ENCODE measurements around the gene TJAP1.

The TJAP1 gene

GRCh38 chr6:43477235-43478007, at the start of gene TJAP1:
Gene TJAP1 (plus strand): TSS chr6:43477570. CDS start chr6:43499002, 21,432 bp downstream.
- FAIRE-seq: no peak

- FAIRE-seq: no peak
Measured at GRCh38 chr6:43428112-43428570, 49.2 kb upstream of the TJAP1 start.

- no peak for FAIRE-seq
Measured at GRCh38 chr6:43428874-43429273, 48.5 kb upstream of the TJAP1 start.

- FAIRE-seq: no peak
Measured at GRCh38 chr6:43432009-43432945, 45.1 kb upstream of the TJAP1 start.

DNA sequence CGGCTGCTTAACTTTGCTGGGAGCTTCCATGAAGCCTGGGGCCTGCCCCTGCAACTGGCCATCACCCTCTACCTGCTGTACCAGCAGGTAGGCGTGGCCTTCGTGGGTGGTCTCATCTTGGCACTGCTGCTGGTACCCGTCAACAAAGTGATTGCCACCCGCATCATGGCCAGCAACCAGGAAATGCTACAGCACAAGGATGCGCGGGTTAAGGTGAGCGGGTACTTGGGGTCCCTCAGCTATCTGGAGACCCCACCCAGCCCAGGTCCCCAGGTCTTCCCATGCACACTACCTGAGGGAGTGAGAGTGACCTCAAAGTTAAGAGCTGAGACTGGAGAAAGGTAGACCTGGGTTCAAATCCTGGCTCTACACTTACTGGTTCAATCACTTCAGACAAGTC, 44.2 kb upstream of the TJAP1 start:
- FAIRE-seq: no peak

DNA sequence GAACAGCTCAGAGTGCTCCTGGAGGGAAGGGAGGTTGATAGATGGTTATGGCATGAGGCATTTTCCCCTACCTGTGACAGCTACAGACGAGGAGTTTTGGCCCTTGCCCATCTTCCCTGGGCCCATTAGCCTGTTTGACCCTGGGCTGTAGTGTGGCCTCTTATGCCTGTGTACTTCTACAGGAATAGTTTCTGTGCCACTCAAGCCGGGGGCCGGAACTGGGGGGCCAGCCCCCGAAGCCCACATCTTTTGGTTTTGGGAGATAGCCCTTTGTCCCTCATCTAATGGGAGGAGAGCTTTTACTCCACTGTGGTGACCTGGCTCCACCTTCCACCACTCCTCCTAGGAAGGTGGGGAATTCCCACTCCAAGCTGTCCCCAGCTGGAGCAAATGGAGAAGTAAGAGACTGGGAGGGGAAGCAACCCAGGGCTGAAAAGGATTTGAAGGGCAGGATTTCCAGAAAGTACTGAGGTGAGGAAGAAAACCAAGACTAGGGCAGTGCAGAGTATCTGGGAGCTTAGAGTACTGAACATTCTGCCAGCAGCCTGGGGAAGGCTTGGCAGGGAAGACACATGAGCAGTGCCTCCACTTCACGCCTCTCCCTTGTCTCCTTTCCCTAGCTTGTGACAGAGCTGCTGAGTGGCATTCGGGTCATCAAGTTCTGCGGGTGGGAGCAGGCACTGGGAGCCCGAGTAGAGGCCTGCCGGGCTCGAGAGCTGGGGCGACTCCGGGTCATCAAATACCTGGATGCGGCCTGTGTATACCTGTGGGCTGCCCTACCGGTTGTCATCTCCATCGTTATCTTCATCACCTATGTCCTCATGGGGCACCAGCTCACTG, 43.1 kb upstream of the TJAP1 start:
- no peak for FAIRE-seq

- no peak for FAIRE-seq
Measured at GRCh38 chr6:43434943-43435342, 42.4 kb upstream of the TJAP1 start.

GRCh38 chr6:43435682-43436437, 41.5 kb upstream of the TJAP1 start:
- FAIRE-seq: no peak

- no peak for FAIRE-seq
Measured at GRCh38 chr6:43436577-43437282, 40.6 kb upstream of the TJAP1 start.

DNA sequence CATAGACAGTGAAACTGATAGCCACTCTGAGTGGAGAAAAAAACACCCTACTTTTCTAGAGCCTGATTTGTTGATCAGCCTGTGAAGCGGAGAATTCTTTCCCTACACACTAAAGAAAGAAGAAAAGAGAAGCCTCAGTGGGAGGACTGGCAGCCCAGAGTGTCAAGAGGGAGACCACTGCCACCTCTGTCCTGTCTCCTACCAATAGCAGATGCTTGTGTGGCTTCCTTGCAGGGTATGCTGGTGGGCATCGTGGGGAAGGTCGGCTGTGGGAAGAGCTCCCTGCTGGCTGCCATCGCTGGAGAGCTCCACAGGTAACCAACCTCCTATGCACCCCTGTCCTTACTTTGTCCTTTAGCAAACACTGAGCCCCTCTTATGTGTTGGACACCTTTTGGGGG, 39.7 kb upstream of the TJAP1 start:
- no peak for FAIRE-seq

DNA sequence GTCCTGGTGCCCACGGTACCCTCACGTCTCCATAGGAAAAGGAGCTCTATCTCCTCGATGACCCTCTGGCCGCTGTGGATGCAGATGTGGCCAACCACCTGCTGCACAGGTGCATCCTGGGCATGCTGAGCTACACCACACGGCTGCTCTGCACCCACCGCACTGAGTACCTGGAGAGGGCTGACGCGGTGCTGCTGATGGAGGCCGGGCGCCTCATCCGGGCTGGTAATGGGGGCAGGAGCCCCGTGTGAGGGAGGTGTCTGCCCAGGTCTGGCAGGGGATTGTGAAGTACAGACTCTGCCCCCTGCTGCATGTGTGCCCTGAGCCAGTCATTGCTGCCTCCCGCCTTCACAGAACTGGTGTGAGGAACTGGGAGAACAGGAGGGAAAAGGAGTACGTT, 34.4 kb upstream of the TJAP1 start:
- no peak for FAIRE-seq

GRCh38 chr6:43444036-43444435, 33.3 kb upstream of the TJAP1 start:
- FAIRE-seq: no peak

GRCh38 chr6:43444582-43444981, 32.8 kb upstream of the TJAP1 start:
- no peak for FAIRE-seq

DNA sequence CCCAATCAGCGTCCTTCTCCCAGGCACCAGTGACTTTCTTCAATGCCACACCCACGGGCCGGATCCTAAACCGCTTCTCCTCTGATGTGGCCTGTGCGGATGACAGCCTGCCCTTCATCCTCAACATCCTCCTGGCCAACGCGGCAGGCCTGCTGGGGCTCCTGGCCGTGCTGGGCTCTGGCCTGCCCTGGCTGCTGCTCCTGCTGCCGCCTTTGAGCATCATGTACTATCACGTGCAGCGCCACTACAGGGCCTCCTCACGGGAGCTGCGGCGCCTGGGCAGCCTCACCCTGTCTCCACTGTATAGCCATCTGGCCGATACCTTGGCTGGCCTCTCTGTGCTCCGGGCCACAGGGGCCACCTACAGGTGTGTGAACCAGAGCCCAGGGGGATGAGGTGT, 31.8 kb upstream of the TJAP1 start:
- FAIRE-seq: no peak

DNA sequence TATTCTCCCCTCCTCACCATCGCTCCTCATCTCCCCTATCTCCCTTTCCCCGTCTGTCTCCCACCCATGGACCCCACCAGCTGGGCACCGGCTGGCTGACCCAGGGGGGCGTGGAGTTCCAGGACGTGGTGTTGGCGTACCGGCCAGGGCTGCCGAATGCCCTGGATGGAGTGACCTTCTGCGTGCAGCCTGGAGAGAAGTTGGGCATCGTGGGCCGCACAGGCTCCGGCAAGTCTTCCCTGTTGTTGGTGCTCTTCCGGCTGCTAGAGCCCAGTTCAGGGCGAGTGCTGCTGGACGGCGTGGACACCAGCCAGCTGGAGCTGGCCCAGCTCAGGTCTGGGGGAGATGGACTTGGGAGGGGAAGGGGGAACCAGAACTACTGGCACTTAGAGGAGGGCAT, 29.8 kb upstream of the TJAP1 start:
- no peak for FAIRE-seq

GRCh38 chr6:43448916-43449315, 28.5 kb upstream of the TJAP1 start:
- FAIRE-seq: no peak

- no peak for FAIRE-seq
Measured at GRCh38 chr6:43450699-43451131, 26.7 kb upstream of the TJAP1 start.

- no peak for FAIRE-seq
Measured at GRCh38 chr6:43451348-43451747, 26.0 kb upstream of the TJAP1 start.

- no peak for FAIRE-seq
Measured at GRCh38 chr6:43451939-43452338, 25.4 kb upstream of the TJAP1 start.

- no peak for FAIRE-seq
Measured at GRCh38 chr6:43452896-43453295, 24.5 kb upstream of the TJAP1 start.

DNA sequence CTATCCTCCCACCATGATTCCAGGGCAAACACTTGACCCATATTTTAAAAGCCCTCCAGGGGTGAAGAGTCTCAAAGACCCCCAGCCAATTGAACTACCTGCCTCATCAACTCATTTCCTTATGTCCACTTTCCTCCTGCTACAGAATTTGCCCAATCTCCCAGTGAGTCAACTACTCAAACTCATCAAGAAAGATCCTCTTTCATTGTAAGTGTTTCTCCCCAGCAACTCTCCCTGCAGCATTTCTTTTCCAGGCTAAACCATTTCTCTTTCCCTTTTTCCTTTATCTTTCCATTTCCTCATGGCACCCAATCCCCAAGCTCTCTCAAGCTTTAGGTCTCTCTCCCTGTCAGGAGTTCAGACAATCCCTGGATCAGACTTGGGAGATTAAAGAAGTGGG, 23.5 kb upstream of the TJAP1 start:
- FAIRE-seq: no peak
